ENCODE measurements around the gene CEBPG.

- TF ChIP-seq CTCF (IDR thresholded peaks at IDR 0.05) (no peak), POLR2A (IDR thresholded peaks at IDR 0.05) (no peak)
Observed at GRCh38 chr19:33401683-33402420, 28.3 kb downstream of the CEBPG start.
